Activated CD8-positive, alpha-beta memory T cell treated with anti-CD3 and anti-CD28 coated beads, Interleukin-2, amount 50 U/mL, for 24 hours (primary cell): ENCODE measurements around the gene MYRF.

ENCODE experiments used
- DNase-seq: peaks from one replicate; pipeline ENCODE4 v3.0.0-alpha.2; 2020; ENCODE audit errors: extremely low read depth

The MYRF gene

GRCh38 chr11:61752117-61752924 lies at the start of gene MYRF:
TSS of gene MYRF (plus strand) at chr11:61752636. CDS start at chr11:61752745, 109 bp downstream.
- no peak for DNase-seq

GRCh38 chr11:61702701-61703312 lies 49.6 kb upstream of the MYRF start:
- DNase-seq: no peak

- no peak for DNase-seq
Measured at GRCh38 chr11:61704838-61705237, 47.6 kb upstream of the MYRF start.

GRCh38 chr11:61706452-61707400 lies 45.7 kb upstream of the MYRF start:
- DNase-seq: no peak

GRCh38 chr11:61707574-61707973 lies 44.9 kb upstream of the MYRF start:
- DNase-seq: no peak

GRCh38 chr11:61709110-61709509 lies 43.3 kb upstream of the MYRF start:
- DNase-seq: no peak

GRCh38 chr11:61709572-61709971 lies 42.9 kb upstream of the MYRF start:
- no peak for DNase-seq

GRCh38 chr11:61710019-61710418 lies 42.4 kb upstream of the MYRF start:
- DNase-seq: no peak

- DNase-seq: no peak
Measured at GRCh38 chr11:61711037-61711436, 41.4 kb upstream of the MYRF start.

GRCh38 chr11:61711498-61711897 lies 40.9 kb upstream of the MYRF start:
- DNase-seq: no peak

- no peak for DNase-seq
Measured at GRCh38 chr11:61712314-61712713, 40.1 kb upstream of the MYRF start.

GRCh38 chr11:61712846-61713245 lies 39.6 kb upstream of the MYRF start:
- DNase-seq: no peak

- DNase-seq: no peak
Measured at GRCh38 chr11:61713464-61713863, 39.0 kb upstream of the MYRF start.

GRCh38 chr11:61713906-61714305 lies 38.5 kb upstream of the MYRF start:
- no peak for DNase-seq

GRCh38 chr11:61714316-61714715 lies 38.1 kb upstream of the MYRF start:
- no peak for DNase-seq

- DNase-seq: no peak
Measured at GRCh38 chr11:61714916-61715315, 37.5 kb upstream of the MYRF start.

- DNase-seq: no peak
Measured at GRCh38 chr11:61715867-61716266, 36.6 kb upstream of the MYRF start.

GRCh38 chr11:61716478-61717285 lies 35.8 kb upstream of the MYRF start:
- no peak for DNase-seq

- DNase-seq: no peak
Measured at GRCh38 chr11:61717286-61718033, 35.0 kb upstream of the MYRF start.

GRCh38 chr11:61718046-61718531 lies 34.3 kb upstream of the MYRF start:
- no peak for DNase-seq
